HepG2 (cell line): ENCODE results near the gene NPHS1. TPM values are rescaled to one million over a fixed set of nuclear protein-coding genes. Genes with fewer than 3 reads are reported as not detected.

Source experiments
- AGO2 ChIP-seq: fragments of 200-400 bp; formaldehyde crosslinking; optimal IDR thresholded peaks from 2 replicates; pipeline ENCODE3; 2017; ENCODE audit warnings: mild to moderate bottlenecking, low read depth, low read length, moderate library complexity
- CEBPZ ChIP-seq: IDR thresholded peaks from 2 replicates; pipeline ENCODE4 v1.6.1; 2012; ENCODE audit warnings: low read length, improper control_type of control experiment
- CENPT ChIP-seq: sonication (generic); formaldehyde crosslinking; IDR thresholded peaks from 2 replicates; pipeline ENCODE4 v1.8.0; 2022; ENCODE audit warnings: low read depth, mild to moderate bottlenecking, moderate library complexity, missing genetic modification reagents
- ETS1 ChIP-seq: sonication (generic); formaldehyde crosslinking; IDR thresholded peaks from 2 replicates; pipeline ENCODE4 v1.4.0; 2020; ENCODE audit warnings: missing genetic modification reagents
- EZH2 ChIP-seq: conservative IDR thresholded peaks from 2 replicates; pipeline ENCODE4 v1.6.1; 2012; ENCODE audit warnings: mild to moderate bottlenecking, low read depth, low read length, moderate library complexity
- GFI1 ChIP-seq: sonication (generic); formaldehyde crosslinking; IDR thresholded peaks from 2 replicates; pipeline ENCODE4 v1.5.0; 2020; ENCODE audit warnings: missing genetic modification reagents, mild to moderate bottlenecking, borderline replicate concordance
- HDAC2 ChIP-seq: sonication (generic); formaldehyde crosslinking; IDR thresholded peaks from 2 replicates; pipeline ENCODE4 v1.4.0; 2020; ENCODE audit warnings: missing genetic modification reagents
- KLF9 ChIP-seq: IDR thresholded peaks from 2 replicates; pipeline ENCODE4 v1.6.1; 2016; ENCODE audit warnings: low read depth
- PAF1 ChIP-seq: IDR thresholded peaks from 2 replicates; pipeline ENCODE4 v1.6.1; 2016; ENCODE audit warnings: missing genetic modification reagents, missing compliant biosample characterization
- PBX3 ChIP-seq: sonication (generic); formaldehyde crosslinking; IDR thresholded peaks from 2 replicates; pipeline ENCODE4 v1.8.1; 2023; ENCODE audit warnings: missing genetic modification reagents, inconsistent platforms, borderline replicate concordance
- SOX6 ChIP-seq, 2 experiments: fragments of 450-650 bp in 1 of 2; sonication (generic) in 1 of 2; formaldehyde crosslinking in 1 of 2; IDR thresholded peaks; 2 replicates each; pipeline versions ENCODE4 v1.4.0 to v1.6.1; 2017 to 2020; ENCODE audit warnings: antibody characterized with exemption in 1 of 2, mild to moderate bottlenecking in 1 of 2, missing genetic modification reagents in 1 of 2
- WIZ ChIP-seq: sonication (generic); formaldehyde crosslinking; IDR thresholded peaks from 2 replicates; pipeline ENCODE4 v1.5.1; 2020; ENCODE audit warnings: mild to moderate bottlenecking, missing genetic modification reagents
- ZBTB20 ChIP-seq: sonication (generic); formaldehyde crosslinking; IDR thresholded peaks from 2 replicates; pipeline ENCODE4 v1.8.1; 2023; ENCODE audit warnings: missing genetic modification reagents, low read depth, mild to moderate bottlenecking, borderline replicate concordance
- ZBTB8A ChIP-seq: sonication (generic); formaldehyde crosslinking; IDR thresholded peaks from 2 replicates; pipeline ENCODE4 v1.4.0; 2020; ENCODE audit warnings: mild to moderate bottlenecking, low read depth, missing genetic modification reagents, borderline replicate concordance
- ZNF280D ChIP-seq: sonication (generic); formaldehyde crosslinking; IDR thresholded peaks from 2 replicates; pipeline ENCODE4 v1.5.1; 2020; ENCODE audit warnings: mild to moderate bottlenecking, missing genetic modification reagents
- ZNF501 ChIP-seq: sonication (generic); formaldehyde crosslinking; IDR thresholded peaks from 2 replicates; pipeline ENCODE4 v1.5.1; 2020; ENCODE audit warnings: mild to moderate bottlenecking, moderate library complexity, missing genetic modification reagents
- ZNF512 ChIP-seq: sonication (generic); formaldehyde crosslinking; IDR thresholded peaks from 2 replicates; pipeline ENCODE4 v1.4.0; 2020; ENCODE audit warnings: mild to moderate bottlenecking, missing genetic modification reagents
- ZNF605 ChIP-seq: sonication (generic); formaldehyde crosslinking; IDR thresholded peaks from 2 replicates; pipeline ENCODE4 v1.8.0; 2022; ENCODE audit warnings: mild to moderate bottlenecking, missing genetic modification reagents
- polyA plus RNA-seq, 8 experiments: library from polyadenylated mRNA; depleted of rRNA in 3 of 8; stranded (reverse) in 7 of 8; unstranded in 1 of 8; fragments of >200 nt; fragmentation: Illumina TruSeq in 4 of 8; extraction: Trizol in 4 of 8; gene quantifications; 2 replicates each; pipeline versions ENCODE4 v1.2.1 to v1.2.3, GENCODE V29; 2011 to 2016; ENCODE audit warnings: low read depth in 4 of 8, missing spikeins in 1 of 8, mixed read lengths in 1 of 8; ENCODE audit not compliant: insufficient read depth in 1 of 8
- total RNA-seq, 5 experiments: library from RNA; depleted of rRNA; stranded (reverse); fragments of >200 nt; fragmentation: Illumina TruSeq; extraction: Trizol; gene quantifications; 2 replicates each; pipeline ENCODE4 v1.2.3, GENCODE V29; 2016; ENCODE audit warnings: low read depth in 1 of 5

The NPHS1 gene
- total and polyA plus RNA-seq, 2 of the 13 experiments (the other 11 are each of a cell fraction or from before 2014, with no cell fraction given) = not detected

GRCh38 chr19:35811317-35812219, 40.7 kb downstream of the NPHS1 start (continued):
- TF ChIP-seq ZNF512 = peak; percentile 48; the same call in 1 of the 2 replicates
- no peak for TF ChIP-seq EZH2
- no peak for TF ChIP-seq ZNF501
- no peak for TF ChIP-seq ZBTB8A
- TF ChIP-seq HDAC2 = no peak
- TF ChIP-seq ZBTB20 = no peak
- TF ChIP-seq CENPT (CRISPR knock-in tag) = no peak
- no peak for TF ChIP-seq ETS1
- TF ChIP-seq KLF9 = no peak
- TF ChIP-seq CEBPZ = no peak
- TF ChIP-seq ZNF280D (CRISPR knock-in tag) = no peak
- TF ChIP-seq PBX3 = no peak
- no peak for TF ChIP-seq AGO2
- TF ChIP-seq GFI1 (CRISPR knock-in tag) = no peak
- TF ChIP-seq ZNF605 (CRISPR knock-in tag) = no peak
- no peak for TF ChIP-seq WIZ
- TF ChIP-seq PAF1 (CRISPR knock-in tag) = no peak
- no peak for TF ChIP-seq SOX6 (IDR thresholded peaks at IDR 0.05)
- TF ChIP-seq SOX6 (CRISPR knock-in tag; IDR thresholded peaks at IDR 0.05) = no peak; the same call in 1 of the 2 replicates
